Mesendoderm (in vitro differentiated cells): Measurements from ENCODE around the gene ELMOD3.

Experiments
- DNase-seq: peaks from one replicate; pipeline ENCODE4 v3.0.0; 2013
- H2AK5ac ChIP-seq: 2 replicates; pipeline ENCODE4 v1.6.1; 2013; ENCODE audit warnings: low read length, inconsistent platforms
- H2BK120ac ChIP-seq: 2 replicates; pipeline ENCODE4 v1.6.1; 2013; ENCODE audit warnings: low read depth, mild to moderate bottlenecking, low read length, moderate library complexity, mixed read lengths
- H2BK15ac ChIP-seq: replicated peaks from 2 replicates; pipeline ENCODE4 v1.6.1; 2013; ENCODE audit warnings: low read depth, mild to moderate bottlenecking, moderate library complexity
- H2BK5ac ChIP-seq: 2 replicates; pipeline ENCODE4 v1.6.1; 2013; ENCODE audit warnings: low read length, inconsistent platforms
- H3K18ac ChIP-seq: 2 replicates; pipeline ENCODE4 v1.6.1; 2013; ENCODE audit warnings: mild to moderate bottlenecking, low read length, mixed read lengths
- H3K23ac ChIP-seq: one replicate; pipeline ENCODE4 v1.6.1; 2013; ENCODE audit warnings: low read length
- H3K27ac ChIP-seq: 2 replicates; pipeline ENCODE4 v1.5.1; 2013; ENCODE audit warnings: low read depth, mild to moderate bottlenecking, inconsistent platforms, low read length, moderate library complexity
- H3K27me3 ChIP-seq: 2 replicates; pipeline ENCODE4 v1.6.1; 2013; ENCODE audit warnings: low read length, control low read depth, mild to moderate bottlenecking, inconsistent platforms; ENCODE audit not compliant: insufficient read depth, poor library complexity
- H3K36me3 ChIP-seq: 2 replicates; pipeline ENCODE4 v1.6.1; 2013; ENCODE audit warnings: low read length, inconsistent platforms; ENCODE audit not compliant: control insufficient read depth, insufficient read depth
- H3K4ac ChIP-seq: one replicate; pipeline ENCODE4 v1.6.1; 2013; ENCODE audit warnings: low read depth, mild to moderate bottlenecking, low read length, moderate library complexity
- H3K4me1 ChIP-seq: 2 replicates; pipeline ENCODE4 v1.6.1; 2013; ENCODE audit warnings: low read depth, low read length, inconsistent platforms; ENCODE audit not compliant: control insufficient read depth
- H3K4me2 ChIP-seq: 2 replicates; pipeline ENCODE4 v1.6.1; 2013; ENCODE audit warnings: low read length
- H3K4me3 ChIP-seq: 2 replicates; pipeline ENCODE4 v1.5.1; 2013; ENCODE audit warnings: mild to moderate bottlenecking, low read length
- H3K56ac ChIP-seq: one replicate; pipeline ENCODE4 v1.6.1; 2013; ENCODE audit warnings: low read length
- H3K79me1 ChIP-seq: 2 replicates; pipeline ENCODE4 v1.6.1; 2013; ENCODE audit warnings: low read length, inconsistent platforms
- H3K79me2 ChIP-seq: 2 replicates; pipeline ENCODE4 v1.6.1; 2013; ENCODE audit warnings: mild to moderate bottlenecking, low read length; ENCODE audit not compliant: control insufficient read depth, insufficient read depth
- H3K9ac ChIP-seq: 2 replicates; pipeline ENCODE4 v1.6.1; 2013; ENCODE audit warnings: low read length, inconsistent platforms
- H4K5ac ChIP-seq: one replicate; pipeline ENCODE4 v1.6.1; 2013; ENCODE audit warnings: low read length
- H4K8ac ChIP-seq: one replicate; pipeline ENCODE4 v1.6.1; 2013; ENCODE audit warnings: low read depth, mild to moderate bottlenecking, control low read depth, low read length, moderate library complexity
- WGBS: extraction: QIAGEN DNeasy Blood & Tissue Kit; methylation state at CpG from one replicate; pipeline ENCODE4 v1.1.7; 2013; ENCODE audit warnings: low lambda C conversion rate, missing lambda C conversion rate; ENCODE audit not compliant: insufficient coverage; ENCODE audit errors: extremely low coverage; 5-methylcytosine and 5-hydroxymethylcytosine counted together

Gene ELMOD3

DNA sequence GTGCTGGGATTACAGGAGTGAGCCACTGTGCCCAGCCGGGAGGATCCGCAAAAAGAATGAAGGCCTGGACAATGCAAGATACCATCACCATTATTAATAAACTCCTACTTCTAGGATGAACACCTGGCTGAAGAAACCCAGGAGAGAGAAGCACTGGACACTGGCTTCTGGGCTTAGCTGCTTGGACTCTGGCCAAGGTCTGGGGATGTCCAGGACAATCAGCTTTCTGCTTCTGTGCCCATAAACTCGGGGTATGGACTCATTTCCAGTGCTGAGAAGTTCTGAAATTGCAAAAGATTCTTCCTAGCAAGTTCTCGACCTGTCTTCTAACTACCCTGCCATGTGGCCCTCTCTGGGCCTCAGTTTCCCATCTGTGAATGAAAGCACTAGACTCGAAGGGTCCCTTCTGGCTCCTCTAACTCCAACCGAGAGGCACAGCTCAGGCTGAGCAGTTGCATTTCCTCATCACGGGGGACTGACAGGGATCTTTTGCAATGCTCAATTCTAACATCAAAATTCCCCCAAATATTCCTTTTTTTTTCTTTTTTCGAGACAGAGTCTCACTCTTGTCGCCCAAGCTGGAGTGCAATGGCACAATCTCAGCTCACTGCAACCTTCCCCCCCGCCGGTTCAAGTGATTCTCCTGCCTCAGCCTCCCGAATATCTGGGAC is 61.5 kb downstream of the ELMOD3 start:
- Histone ChIP-seq H4K5ac (no peak overlapping the region), H2AK5ac (no peak overlapping the region), H3K27me3 (no peaks in the 10 kb centered on the region), H3K9ac (no peak overlapping the region), H2BK120ac (no peak overlapping the region), H3K18ac (no peak overlapping the region), H3K56ac (no peak overlapping the region), H3K79me1 (no peaks in the 10 kb centered on the region), H2BK15ac (no peak overlapping the region), H2BK5ac (no peak overlapping the region), H3K4me1 (peaks cover 7% of the 10 kb centered on the region), H3K23ac (no peak overlapping the region), H3K79me2 (no peaks in the 10 kb centered on the region), H3K4me3 (no peak overlapping the region), H3K4me2 (no peak overlapping the region), H3K4ac (no peak overlapping the region), H3K27ac (no peak overlapping the region), H3K36me3 (no peaks in the 10 kb centered on the region), H4K8ac (no peak overlapping the region)
- WGBS = no CpG with 5 or more reads among the region's 12 CpGs
- no peak for DNase-seq

DNA sequence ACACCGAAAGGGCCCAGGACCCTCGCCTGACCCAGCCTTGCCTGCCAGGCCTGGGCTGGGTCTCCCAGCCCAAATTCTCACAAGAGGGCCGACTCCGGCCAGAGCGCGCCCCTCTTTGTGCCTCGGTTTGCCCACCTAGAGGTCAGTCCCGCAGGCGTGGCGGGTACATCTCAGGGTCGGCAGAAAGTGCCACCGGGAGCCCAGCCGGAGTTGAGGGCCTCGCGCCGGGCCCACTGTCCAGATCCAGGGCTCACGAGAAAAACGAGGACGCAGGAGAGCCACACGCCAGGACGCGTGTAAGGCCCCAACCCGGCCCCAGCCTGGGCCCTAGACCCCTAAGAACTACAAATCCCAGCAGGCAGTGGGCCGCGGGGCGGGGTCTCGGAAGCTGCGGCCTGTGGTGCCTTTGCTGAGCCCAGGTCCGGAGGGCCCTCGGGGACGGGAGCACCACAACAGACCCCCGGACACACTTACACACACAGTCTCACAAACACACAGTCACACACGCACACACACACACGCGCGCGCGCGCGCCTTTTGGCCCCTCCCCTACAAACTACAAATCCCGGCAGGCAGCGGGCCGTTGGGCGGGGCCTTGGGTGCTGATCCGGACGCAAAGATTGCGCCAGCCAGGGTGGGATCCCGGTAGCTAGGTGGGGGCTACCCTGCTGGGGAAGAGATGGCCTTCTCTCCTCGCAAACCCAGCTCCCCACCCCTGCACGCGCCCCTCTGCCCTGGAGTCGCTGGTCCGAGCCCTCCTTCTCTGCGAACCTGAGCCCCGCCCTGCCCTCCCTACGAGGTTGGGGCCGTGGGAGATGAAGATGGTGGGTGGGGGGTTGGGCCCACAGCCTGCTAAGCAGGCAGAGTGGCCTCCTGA is 63.8 kb downstream of the ELMOD3 start, which contains the start of gene SH2D6:
TSS of gene SH2D6 (plus strand) at position 583 of the 877 bp plus-strand sequence. CDS start 10,752 bp downstream, outside the sequence.
- Histone ChIP-seq H3K4ac (peak within 1 kb of the TSS; percentile 99), H3K79me2 (no peaks in the 10 kb centered on the region)
- no CpG with 5 or more reads among the region's 57 CpGs for WGBS

DNA sequence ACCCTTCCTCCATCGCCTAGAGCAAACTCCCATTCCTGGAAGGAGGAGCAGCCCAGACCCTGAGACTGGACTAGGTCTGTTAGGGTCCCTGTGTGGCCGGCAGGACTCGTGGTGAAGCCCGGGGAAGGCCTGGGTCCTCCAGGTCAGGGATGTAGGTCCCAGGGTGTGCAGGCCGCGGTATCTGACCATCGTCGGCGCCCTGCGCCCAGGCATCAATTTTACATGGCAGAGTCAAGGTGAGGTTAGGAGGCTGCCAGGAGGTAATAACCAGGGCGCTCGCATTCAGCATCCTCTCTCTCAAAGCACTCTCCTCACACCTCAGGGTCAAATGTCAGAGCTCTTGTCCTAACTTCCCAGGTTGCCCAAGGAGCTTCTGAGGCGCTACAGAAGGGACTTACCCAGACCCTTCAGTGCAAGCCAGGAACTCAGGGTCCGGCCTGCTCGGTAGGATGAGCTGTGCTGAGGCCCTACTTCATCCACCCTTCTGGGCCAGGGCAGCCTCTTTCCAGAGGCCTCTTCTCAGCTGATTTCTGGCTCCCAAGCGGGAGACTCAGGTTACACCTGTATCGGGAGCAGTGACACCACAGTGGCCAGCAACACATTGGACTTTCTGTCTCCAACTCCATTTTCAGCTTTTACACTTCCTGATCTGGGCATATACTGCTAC is 64.6 kb downstream of the ELMOD3 start:
- no peaks in the 10 kb centered on the region for H3K79me1 ChIP-seq
- peak overlapping the region; percentile 55 for H2BK5ac ChIP-seq
- peak overlapping the region; percentile 78 for H3K18ac ChIP-seq
- H3K27me3 ChIP-seq = no peaks in the 10 kb centered on the region
- WGBS = no CpG with 5 or more reads among the region's 17 CpGs
- no peak overlapping the region for H2BK15ac ChIP-seq
- peak overlapping the region; percentile 59 for H3K4me3 ChIP-seq
- peak overlapping the region; percentile 39 for H3K27ac ChIP-seq
- H2BK120ac ChIP-seq = peak overlapping the region; percentile 14
- H3K36me3 ChIP-seq = no peaks in the 10 kb centered on the region
- H3K9ac ChIP-seq = peak overlapping the region; percentile 90
- peak overlapping the region; percentile 13 for H4K8ac ChIP-seq
- H2AK5ac ChIP-seq = peak overlapping the region; percentile 80
- H3K4ac ChIP-seq = peak overlapping the region; percentile 83
- H3K56ac ChIP-seq = peak overlapping the region; percentile 89
- no peak overlapping the region for H4K5ac ChIP-seq
- no peak for DNase-seq
- H3K79me2 ChIP-seq = no peaks in the 10 kb centered on the region
- H3K23ac ChIP-seq = peak overlapping the region; percentile 37
- H3K4me1 ChIP-seq = peaks cover 7% of the 10 kb centered on the region
- peak overlapping the region; percentile 38 for H3K4me2 ChIP-seq

More for the DNA sequence above, 63.8 kb downstream of the ELMOD3 start, which contains the start of gene SH2D6:
- Histone ChIP-seq H3K56ac (peak within 1 kb of the TSS; percentile 89), H3K27me3 (no peaks in the 10 kb centered on the region), H2AK5ac (peak within 1 kb of the TSS; percentile 80), H4K5ac (peak within 1 kb of the TSS; percentile 47), H3K36me3 (no peaks in the 10 kb centered on the region), H3K23ac (peak within 1 kb of the TSS; percentile 37), H4K8ac (peak within 1 kb of the TSS; percentile 77), H2BK15ac (no peak within 1 kb of the TSS), H2BK5ac (peak within 1 kb of the TSS; percentile 55), H3K9ac (peak within 1 kb of the TSS; percentile 90), H3K18ac (peak within 1 kb of the TSS; percentile 78), H3K27ac (peak within 1 kb of the TSS; percentile 73), H2BK120ac (peak within 1 kb of the TSS; percentile 14), H3K4me2 (peak within 1 kb of the TSS; percentile 38), H3K79me1 (no peaks in the 10 kb centered on the region), H3K4me3 (peak within 1 kb of the TSS; percentile 59), H3K4me1 (peaks cover 7% of the 10 kb centered on the region)
- DNase-seq = peak; percentile 96

DNA sequence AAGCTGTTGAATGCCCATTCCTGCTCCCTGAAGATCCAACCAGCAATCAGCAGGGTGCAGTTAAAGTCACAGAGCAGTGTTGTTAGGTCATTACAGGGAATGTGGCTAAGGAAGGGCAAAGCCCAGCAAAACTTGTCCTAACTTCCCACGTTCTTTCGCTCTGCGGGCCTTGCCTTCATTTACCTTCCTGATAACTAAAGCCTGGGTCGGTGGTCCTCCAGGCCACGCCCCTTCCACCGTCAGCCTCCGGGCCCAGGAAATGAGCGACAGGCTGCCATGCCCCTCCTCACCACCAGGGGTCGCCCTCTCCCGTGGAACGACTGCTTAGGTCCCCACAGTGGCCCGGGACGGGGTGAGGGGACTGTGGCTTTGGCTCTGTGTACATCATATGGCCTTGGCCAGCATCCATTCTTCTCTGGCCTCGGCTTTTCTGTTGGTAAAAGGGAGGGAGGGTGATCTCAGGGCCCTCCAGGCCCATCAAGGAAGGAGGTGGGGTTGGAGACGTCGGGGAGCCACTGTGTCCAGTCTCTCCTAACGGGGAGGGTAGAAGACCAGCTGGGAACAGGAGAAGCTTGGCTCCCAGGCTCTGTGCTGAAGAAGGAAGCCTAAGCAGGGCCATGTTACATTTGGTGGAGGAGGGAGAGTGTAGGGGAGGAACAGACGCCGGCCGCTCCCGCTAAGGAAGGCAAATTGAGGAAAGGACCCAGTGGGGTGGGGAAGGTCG is 66.1 kb downstream of the ELMOD3 start:
- peak overlapping the region; percentile 7 for H3K18ac ChIP-seq
- H4K8ac ChIP-seq = no peak overlapping the region
- peak overlapping the region; percentile 4 for H3K27ac ChIP-seq
- H3K79me2 ChIP-seq = no peaks in the 10 kb centered on the region
- no peak overlapping the region for H3K4me2 ChIP-seq
- H3K56ac ChIP-seq = peak overlapping the region; percentile 78
- H2BK120ac ChIP-seq = peak overlapping the region; percentile 3
- WGBS = no CpG with 5 or more reads among the region's 22 CpGs
- no peaks in the 10 kb centered on the region for H3K79me1 ChIP-seq
- no peaks in the 10 kb centered on the region for H3K27me3 ChIP-seq
- H3K4me3 ChIP-seq = no peak overlapping the region
- H3K36me3 ChIP-seq = no peaks in the 10 kb centered on the region
- no peak overlapping the region for H2AK5ac ChIP-seq
- H3K4ac ChIP-seq = peak overlapping the region; percentile 58
- peak overlapping the region; percentile 58 for H3K9ac ChIP-seq
- H2BK5ac ChIP-seq = peak overlapping the region; percentile 23
- DNase-seq = peak; percentile 88
- no peak overlapping the region for H2BK15ac ChIP-seq
- H3K23ac ChIP-seq = no peak overlapping the region
- H3K4me1 ChIP-seq = peaks cover 7% of the 10 kb centered on the region
- H4K5ac ChIP-seq = peak overlapping the region; percentile 22
